Stimulated activated effector memory CD8-positive, alpha-beta T cell treated with anti-CD3 and anti-CD28 coated beads, Interleukin-12 subunit alpha, Interleukin-12 subunit beta, amount 100 ng/mL, for 72 hours (primary cell): ENCODE data around the gene WDR62.
"Not testable (repeated sequence)": the region's sequence is repeated elsewhere in the genome, so short reads cannot be mapped to it uniquely, and the experiment has no call there.

Experiments used
- ATAC-seq: fragments of 150-1000 bp; cut with Tn5 transposase; 2 replicates; pipeline ENCODE4 v1.10.0; 2021
- DNase-seq, 2 donors: peaks; one replicate each; pipeline ENCODE4 v3.0.0; 2021 to 2022; ENCODE audit warnings: low spot score in 2 of 2
- H3K27ac Mint-ChIP-seq: one replicate; pipeline ENCODE4 v1.8.0; 2022; ENCODE audit warnings: mild to moderate bottlenecking, mixed read lengths
- H3K36me3 Mint-ChIP-seq: one replicate; pipeline ENCODE4 v1.8.0; 2022; ENCODE audit warnings: mild to moderate bottlenecking, mixed read lengths
- H3K4me1 Mint-ChIP-seq: one replicate; pipeline ENCODE4 v1.8.0; 2022; ENCODE audit warnings: mixed read lengths
- H3K4me3 Mint-ChIP-seq: one replicate; pipeline ENCODE4 v1.8.0; 2022; ENCODE audit warnings: mild to moderate bottlenecking, mixed read lengths
- H3K9me3 Mint-ChIP-seq: one replicate; pipeline ENCODE4 v1.8.0; 2022; ENCODE audit warnings: mixed read lengths

WDR62 gene

DNA sequence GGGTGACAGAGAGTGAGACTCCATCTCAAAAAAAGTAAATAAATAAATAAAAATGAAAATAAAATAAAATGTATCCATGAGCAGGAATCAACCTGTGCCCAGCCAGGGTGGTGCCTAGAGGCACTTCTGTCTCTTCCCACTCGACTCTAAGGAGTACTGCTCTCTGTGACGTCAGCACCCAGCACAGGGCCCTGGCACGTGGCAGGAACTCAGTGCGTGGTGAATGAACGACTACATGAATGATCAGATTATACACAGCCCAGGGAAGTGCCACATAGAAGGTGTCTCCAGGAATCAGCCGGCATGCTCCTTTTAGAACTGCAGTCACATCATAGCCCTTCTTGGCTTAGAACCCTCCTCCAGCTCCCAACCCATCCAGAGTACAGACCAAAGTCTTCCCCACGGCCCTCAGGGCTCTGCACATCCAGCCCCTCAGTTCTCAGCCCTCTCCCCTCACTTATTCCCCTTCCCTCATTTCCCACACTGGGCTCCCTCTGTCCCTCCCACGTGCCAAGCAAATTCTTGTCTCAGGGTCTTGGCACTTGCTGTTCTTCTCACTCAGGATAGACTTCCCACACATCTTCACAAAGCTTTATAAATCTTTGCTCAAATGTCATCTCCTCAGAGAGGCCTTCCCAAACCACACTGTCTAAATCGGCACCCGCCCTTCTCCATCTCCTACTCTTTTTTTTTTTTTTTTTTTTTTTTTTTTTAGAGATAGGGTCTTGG, 26.2 kb upstream of the WDR62 start:
- Mint-ChIP-seq H3K9me3 (no peaks in the 10 kb centered on the region), H3K27ac (peak overlapping the region; percentile 62), H3K4me3 (no peak overlapping the region), H3K36me3 (peaks cover 32% of the 10 kb centered on the region), H3K4me1 (no peaks in the 10 kb centered on the region)
- ATAC-seq: no peak
- no peak for DNase-seq

- H3K9me3 Mint-ChIP-seq: no peaks in the 10 kb centered on the region
- peak overlapping the region; percentile 46 for H3K27ac Mint-ChIP-seq
- peaks cover 30% of the 10 kb centered on the region for H3K36me3 Mint-ChIP-seq
- H3K4me1 Mint-ChIP-seq: peaks cover 18% of the 10 kb centered on the region
- ATAC-seq (no peak), DNase-seq (no peak)
- no peak overlapping the region for H3K4me3 Mint-ChIP-seq
Observed at GRCh38 chr19:36030264-36031148, 24.2 kb upstream of the WDR62 start.

DNA sequence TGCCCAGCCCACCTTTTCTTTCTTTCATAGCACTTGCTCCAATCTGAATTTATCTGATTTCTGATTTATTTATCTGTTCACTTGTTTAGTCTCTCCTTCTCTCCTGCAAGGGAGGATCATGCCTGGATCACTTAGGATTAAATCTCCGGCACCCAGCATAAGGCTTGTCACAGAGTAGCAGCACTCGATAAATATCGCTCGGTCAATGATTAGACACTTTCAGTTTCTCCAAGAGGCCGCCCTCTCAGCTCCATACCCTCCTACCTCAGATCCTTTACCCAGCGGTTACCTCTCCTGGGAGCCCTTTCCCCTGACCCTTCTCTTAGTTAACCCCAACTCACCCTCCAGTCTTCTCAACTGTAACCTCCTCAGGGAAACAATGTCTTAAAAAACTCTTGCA, 23.4 kb upstream of the WDR62 start:
- no peak overlapping the region for H3K4me3 Mint-ChIP-seq
- H3K36me3 Mint-ChIP-seq: peaks cover 30% of the 10 kb centered on the region
- H3K27ac Mint-ChIP-seq: peak overlapping the region; percentile 1
- H3K9me3 Mint-ChIP-seq: no peaks in the 10 kb centered on the region
- ATAC-seq (no peak), DNase-seq (no peak)
- H3K4me1 Mint-ChIP-seq: peaks cover 23% of the 10 kb centered on the region

DNA sequence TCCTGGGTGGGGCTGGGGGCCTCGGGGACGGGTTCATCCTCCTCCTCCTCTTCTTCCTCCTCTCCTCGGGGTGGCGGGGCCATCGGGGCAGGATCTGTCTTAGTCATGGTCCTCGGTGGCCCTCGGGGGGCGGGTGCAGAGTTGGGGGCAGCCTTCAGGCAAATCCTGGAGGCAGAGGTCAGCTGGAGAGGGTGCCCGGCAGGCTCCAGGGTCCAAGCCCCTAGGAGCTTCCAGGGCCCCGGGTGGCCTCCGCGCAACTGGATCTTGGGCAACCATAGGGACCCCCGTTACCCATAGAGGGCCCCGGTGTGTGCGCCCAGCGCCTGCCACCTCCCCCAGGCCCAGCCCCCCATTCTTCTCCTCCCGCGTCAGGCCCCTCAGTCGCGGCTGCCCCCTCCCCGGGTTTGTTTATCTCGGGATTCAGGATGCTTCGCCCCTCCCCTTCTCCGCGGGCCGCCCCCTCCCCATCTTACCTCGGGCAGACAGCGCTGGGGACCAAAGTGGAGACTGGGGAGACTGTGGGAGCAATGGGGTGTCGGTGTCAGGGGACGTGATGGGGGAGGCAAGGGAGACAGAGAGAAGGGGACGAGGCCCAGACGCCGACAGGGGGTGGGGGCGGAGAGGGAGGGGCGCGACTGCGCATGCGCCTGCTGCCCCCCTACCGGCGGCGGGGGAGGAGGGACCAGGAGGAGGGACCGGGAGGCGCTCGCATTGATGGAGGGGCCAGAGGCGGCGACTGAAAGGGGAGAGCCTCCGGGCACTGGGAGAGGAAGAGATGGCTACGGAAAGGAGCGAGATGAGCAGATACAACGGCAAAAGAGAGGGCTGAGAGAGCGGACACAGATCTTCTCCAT, 22.2 kb upstream of the WDR62 start, which contains the start of gene CLIP3:
CLIP3 (minus strand) TSS at position 623 of the 854 bp plus-strand sequence; CDS start at position 107, 516 bp downstream.
- ATAC-seq (peak; percentile 40), DNase-seq (no peak)
- Mint-ChIP-seq H3K27ac (peak within 1 kb of the TSS; percentile 34), H3K36me3 (peaks cover 35% of the 10 kb centered on the region), H3K9me3 (no peaks in the 10 kb centered on the region), H3K4me3 (peak within 1 kb of the TSS; percentile 48), H3K4me1 (peaks cover 33% of the 10 kb centered on the region)

- DNase-seq (no peak), ATAC-seq (no peak)
- no peaks in the 10 kb centered on the region for H3K9me3 Mint-ChIP-seq
- no peak overlapping the region for H3K27ac Mint-ChIP-seq
- H3K4me1 Mint-ChIP-seq: peaks cover 15% of the 10 kb centered on the region
- H3K36me3 Mint-ChIP-seq: peaks cover 11% of the 10 kb centered on the region
- no peak overlapping the region for H3K4me3 Mint-ChIP-seq
Observed at GRCh38 chr19:36040495-36040894, 14.2 kb upstream of the WDR62 start.

GRCh38 chr19:36041092-36041491, 13.6 kb upstream of the WDR62 start:
- not testable (repeated sequence) for DNase-seq, H3K9me3 Mint-ChIP-seq
- H3K27ac Mint-ChIP-seq: peak overlapping the region; percentile 34

GRCh38 chr19:36041831-36042230, 12.9 kb upstream of the WDR62 start:
- Mint-ChIP-seq H3K36me3 (peaks cover 8% of the 10 kb centered on the region), H3K4me1 (peaks cover 6% of the 10 kb centered on the region), H3K9me3 (no peaks in the 10 kb centered on the region), H3K27ac (peak overlapping the region; percentile 34), H3K4me3 (no peak overlapping the region)
- DNase-seq (no peak), ATAC-seq (no peak)

More at GRCh38 chr19:36041092-36041491, 13.6 kb upstream of the WDR62 start:
- H3K36me3 Mint-ChIP-seq: peaks cover 11% of the 10 kb centered on the region
- not testable (repeated sequence) for H3K4me1 Mint-ChIP-seq, ATAC-seq, H3K4me3 Mint-ChIP-seq

- peaks cover 7% of the 10 kb centered on the region for H3K36me3 Mint-ChIP-seq
- no peaks in the 10 kb centered on the region for H3K4me1 Mint-ChIP-seq
- H3K9me3 Mint-ChIP-seq: no peaks in the 10 kb centered on the region
- no peak overlapping the region for H3K27ac Mint-ChIP-seq
- no peak overlapping the region for H3K4me3 Mint-ChIP-seq
- ATAC-seq (no peak), DNase-seq (no peak)
Observed at GRCh38 chr19:36043952-36044351, 10.7 kb upstream of the WDR62 start.

DNA sequence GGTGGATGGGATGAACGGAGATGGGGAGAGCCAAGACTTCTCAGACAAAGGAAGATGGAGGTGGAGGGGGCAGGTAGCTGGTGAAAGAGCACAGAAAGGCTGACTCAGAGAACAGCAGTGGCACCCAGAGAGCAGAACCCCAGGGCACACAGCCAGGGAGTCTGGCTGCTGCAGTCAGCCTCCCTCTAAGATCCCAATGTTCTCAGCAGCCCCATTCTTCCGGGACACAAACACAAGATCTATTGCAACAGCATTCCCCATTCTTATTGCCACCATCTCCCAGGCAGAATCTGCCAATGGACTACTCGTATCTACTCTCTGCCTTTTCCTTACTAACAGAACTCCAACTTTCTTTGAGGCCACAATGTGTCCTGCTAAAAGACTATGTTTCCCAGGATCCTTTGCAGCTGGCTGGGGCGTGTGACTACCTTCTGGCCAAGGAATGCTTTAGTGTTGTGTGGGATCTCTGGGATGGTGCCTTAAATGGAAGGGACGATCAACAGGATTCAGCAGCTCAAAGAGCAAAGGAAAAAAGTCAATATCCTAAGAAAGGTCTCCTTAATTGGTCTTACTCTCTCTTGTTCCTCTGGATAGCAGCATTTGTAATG, 8.2 kb upstream of the WDR62 start:
- Mint-ChIP-seq H3K27ac (no peak overlapping the region), H3K4me3 (no peak overlapping the region)
- ATAC-seq: no peak

GRCh38 chr19:36047835-36048234, 6.9 kb upstream of the WDR62 start:
- no peak overlapping the region for H3K27ac Mint-ChIP-seq
- ATAC-seq: no peak

More for the DNA sequence above, 8.2 kb upstream of the WDR62 start:
- no peaks in the 10 kb centered on the region for H3K9me3 Mint-ChIP-seq
- no peak for DNase-seq
- peaks cover 11% of the 10 kb centered on the region for H3K4me1 Mint-ChIP-seq
- peaks cover 5% of the 10 kb centered on the region for H3K36me3 Mint-ChIP-seq

DNA sequence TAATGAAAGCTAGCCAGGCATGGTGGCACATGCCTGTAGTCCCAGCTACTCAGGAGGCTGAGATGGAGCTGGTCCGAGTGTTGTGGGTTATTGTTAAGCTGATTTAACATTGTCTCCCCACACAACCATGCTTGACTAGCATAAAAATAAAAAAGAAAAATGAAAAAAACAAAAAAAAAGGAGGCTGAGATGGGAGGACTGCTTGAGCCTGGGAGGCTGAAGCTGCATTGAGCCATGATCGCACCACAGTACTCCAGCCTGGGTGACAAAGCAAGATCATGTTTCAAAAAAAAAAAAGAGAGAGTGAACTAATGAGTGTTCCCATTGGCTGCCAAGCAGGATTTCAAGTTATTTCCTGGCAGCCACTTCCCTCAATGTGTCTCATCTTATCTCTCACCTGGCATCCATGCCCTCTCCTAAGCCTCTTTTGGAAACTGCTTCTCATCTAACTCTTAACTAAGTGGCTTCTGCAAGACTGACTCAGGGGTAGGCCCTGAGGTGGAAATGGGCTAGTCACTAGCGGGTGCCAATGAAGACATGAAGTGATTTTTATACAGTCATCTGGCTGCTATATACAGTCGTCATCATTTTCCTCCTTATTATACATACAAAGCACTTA, 5.5 kb upstream of the WDR62 start:
- Mint-ChIP-seq H3K4me1 (peaks cover 21% of the 10 kb centered on the region), H3K36me3 (peaks cover 7% of the 10 kb centered on the region), H3K4me3 (no peak overlapping the region), H3K27ac (no peak overlapping the region), H3K9me3 (no peaks in the 10 kb centered on the region)
- DNase-seq (no peak), ATAC-seq (no peak)

More at GRCh38 chr19:36047835-36048234, 6.9 kb upstream of the WDR62 start:
- Mint-ChIP-seq H3K9me3 (no peaks in the 10 kb centered on the region), H3K4me3 (no peak overlapping the region), H3K4me1 (peaks cover 12% of the 10 kb centered on the region), H3K36me3 (peaks cover 5% of the 10 kb centered on the region)
- no peak for DNase-seq

- Mint-ChIP-seq H3K27ac (peak overlapping the region; percentile 84), H3K4me3 (peak overlapping the region; percentile 1), H3K36me3 (peaks cover 15% of the 10 kb centered on the region), H3K9me3 (no peaks in the 10 kb centered on the region), H3K4me1 (peaks cover 34% of the 10 kb centered on the region)
- ATAC-seq (no peak), DNase-seq (no peak)
Observed at GRCh38 chr19:36051236-36051635, 3.5 kb upstream of the WDR62 start.

GRCh38 chr19:36051637-36052036, 3.1 kb upstream of the WDR62 start:
- ATAC-seq (no peak), DNase-seq (no peak)
- Mint-ChIP-seq H3K9me3 (no peaks in the 10 kb centered on the region), H3K27ac (peak overlapping the region; percentile 84), H3K4me3 (peak overlapping the region; percentile 1), H3K36me3 (peaks cover 15% of the 10 kb centered on the region), H3K4me1 (peaks cover 37% of the 10 kb centered on the region)

DNA sequence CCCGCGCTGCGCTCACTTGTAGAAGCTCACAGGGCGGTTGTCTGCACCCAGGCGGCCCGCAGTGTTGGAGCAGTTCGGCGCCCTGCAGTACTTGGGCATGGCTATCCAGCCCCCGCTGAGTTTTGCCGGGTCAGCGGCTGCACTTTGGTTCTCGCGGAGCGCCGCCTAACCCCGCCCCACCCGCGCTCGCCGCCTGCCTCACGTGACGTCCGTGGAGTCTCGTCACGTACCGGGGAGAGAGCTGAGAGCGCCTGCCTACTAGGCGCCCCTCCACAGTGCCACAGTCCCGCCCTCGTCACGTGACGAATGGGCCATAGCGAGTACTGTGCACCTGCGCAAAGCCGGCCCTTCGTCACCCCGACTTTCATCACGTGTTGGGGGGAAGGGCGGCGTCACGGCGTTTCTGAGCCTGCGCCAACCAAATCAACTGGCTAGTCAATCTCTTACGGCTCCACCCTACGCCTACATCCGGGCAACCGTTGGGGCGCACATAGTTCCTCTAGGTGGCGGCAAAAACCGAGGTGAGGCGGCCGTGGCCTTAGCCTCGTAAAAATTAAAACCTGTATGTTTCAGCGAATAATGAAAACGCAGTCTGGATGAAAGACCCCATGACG, 471 bp upstream of the WDR62 start, which contains the start of gene THAP8:
THAP8 (minus strand) TSS at position 167 of the 614 bp plus-strand sequence; CDS start at position 99, 68 bp downstream.
- Mint-ChIP-seq H3K27ac (peak within 1 kb of the TSS; percentile 93), H3K9me3 (no peaks in the 10 kb centered on the region), H3K4me1 (peaks cover 41% of the 10 kb centered on the region), H3K4me3 (peak within 1 kb of the TSS; percentile 91), H3K36me3 (peaks cover 18% of the 10 kb centered on the region)
- peak; percentile 96 to 100 for DNase-seq
- ATAC-seq: peak; percentile 92
